Epithelial cell of esophagus (primary cell): ENCODE measurements around the gene SIDT1.

ENCODE experiments used
- DNase-seq: peaks from one replicate; pipeline ENCODE4 v3.0.0; 2010; ENCODE audit warnings: low read depth
- H3K4me3 ChIP-seq: 2 replicates; pipeline ENCODE4 v1.5.1; 2011; ENCODE audit warnings: mild to moderate bottlenecking, low read length, control low read depth
- TF ChIP-seq, protein P1 (sequence below): IDR thresholded peaks from 2 replicates; pipeline ENCODE4 v1.5.1; 2011; ENCODE audit warnings: low read depth, mild to moderate bottlenecking, low read length, control low read depth, inconsistent platforms; ENCODE audit not compliant: insufficient read depth; ENCODE audit errors: missing control alignments

Gene SIDT1

DNA sequence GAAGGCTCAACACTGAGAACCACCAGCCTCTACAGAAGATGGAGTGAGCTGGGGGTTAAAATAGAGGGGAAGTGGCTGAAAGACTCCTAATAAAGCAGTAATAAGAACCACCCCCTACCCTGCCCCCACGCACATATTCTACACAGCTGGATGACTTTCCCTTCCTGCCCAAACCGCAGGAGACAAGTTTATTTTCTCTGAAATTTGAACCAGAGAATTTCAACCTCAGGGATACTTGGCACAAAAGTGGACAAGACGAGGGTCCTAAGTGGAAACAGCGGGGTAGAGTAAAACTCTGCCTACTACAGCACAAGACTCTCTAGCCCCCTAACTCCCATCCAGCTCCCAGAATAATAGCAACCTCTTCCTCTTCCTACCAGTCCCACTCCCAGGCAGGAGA, 135.7 kb downstream of the SIDT1 start:
- TF ChIP-seq, protein P1, sequence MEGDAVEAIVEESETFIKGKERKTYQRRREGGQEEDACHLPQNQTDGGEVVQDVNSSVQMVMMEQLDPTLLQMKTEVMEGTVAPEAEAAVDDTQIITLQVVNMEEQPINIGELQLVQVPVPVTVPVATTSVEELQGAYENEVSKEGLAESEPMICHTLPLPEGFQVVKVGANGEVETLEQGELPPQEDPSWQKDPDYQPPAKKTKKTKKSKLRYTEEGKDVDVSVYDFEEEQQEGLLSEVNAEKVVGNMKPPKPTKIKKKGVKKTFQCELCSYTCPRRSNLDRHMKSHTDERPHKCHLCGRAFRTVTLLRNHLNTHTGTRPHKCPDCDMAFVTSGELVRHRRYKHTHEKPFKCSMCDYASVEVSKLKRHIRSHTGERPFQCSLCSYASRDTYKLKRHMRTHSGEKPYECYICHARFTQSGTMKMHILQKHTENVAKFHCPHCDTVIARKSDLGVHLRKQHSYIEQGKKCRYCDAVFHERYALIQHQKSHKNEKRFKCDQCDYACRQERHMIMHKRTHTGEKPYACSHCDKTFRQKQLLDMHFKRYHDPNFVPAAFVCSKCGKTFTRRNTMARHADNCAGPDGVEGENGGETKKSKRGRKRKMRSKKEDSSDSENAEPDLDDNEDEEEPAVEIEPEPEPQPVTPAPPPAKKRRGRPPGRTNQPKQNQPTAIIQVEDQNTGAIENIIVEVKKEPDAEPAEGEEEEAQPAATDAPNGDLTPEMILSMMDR, result no peak
- DNase-seq, result no peak
- no peak overlapping the region for H3K4me3 ChIP-seq

- H3K4me3 ChIP-seq, result no peak overlapping the region
- no peak for DNase-seq
- TF ChIP-seq, protein P1, result no peak
Measured at GRCh38 chr3:113673593-113673992, 141.2 kb downstream of the SIDT1 start.

GRCh38 chr3:113676261-113676660, 143.9 kb downstream of the SIDT1 start:
- no peak for DNase-seq
- TF ChIP-seq, protein P1, result no peak
- no peak overlapping the region for H3K4me3 ChIP-seq

GRCh38 chr3:113677737-113678136, 145.4 kb downstream of the SIDT1 start:
- no peak for DNase-seq
- no peak overlapping the region for H3K4me3 ChIP-seq
- TF ChIP-seq, protein P1, result no peak

DNA sequence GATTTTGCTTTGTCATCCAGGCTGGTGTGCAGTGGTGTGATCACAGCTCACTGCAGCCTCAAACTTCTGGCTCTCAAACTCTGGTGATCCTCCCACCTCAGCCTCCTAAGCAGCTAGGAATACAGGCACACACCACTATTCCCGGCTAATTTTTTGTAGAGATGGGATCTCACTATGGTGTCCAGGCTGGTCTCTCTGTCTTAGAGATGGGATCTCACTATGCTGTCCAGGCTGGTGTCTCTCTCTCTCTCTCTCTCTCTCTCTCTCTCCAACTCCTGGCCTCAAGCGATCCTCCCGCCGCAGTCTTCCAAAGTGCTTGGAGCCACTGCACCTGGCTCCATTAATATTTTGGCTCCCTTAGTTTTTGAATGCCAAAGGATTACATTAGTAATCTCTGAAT, 146.4 kb downstream of the SIDT1 start:
- TF ChIP-seq, protein P1, result no peak
- no peak overlapping the region for H3K4me3 ChIP-seq
- DNase-seq, result no peak
